ENCODE results near the gene MOB3C. TPM values are rescaled to one million over a fixed set of nuclear protein-coding genes. Genes with fewer than 3 reads are reported as not detected.

The MOB3C gene
- polyA plus RNA-seq, 1 of the 3 experiments (the other 2 are of a cell fraction), result 8.6 TPM

GRCh38 chr1:46558141-46558963 lies 58.3 kb downstream of the MOB3C start:
- CTCF ChIA-PET, result interaction anchor here (1.0 to 1.4 kb wide), 5 partner anchors 10 to 113 kb away, joined by 3 to 9 read pairs (median 4); no protein-coding TSS in a partner anchor
- no peaks in the 10 kb centered on the region for H3K27me3 ChIP-seq (ENCODE audit: insufficient read depth)

More at GRCh38 chr1:46558141-46558963, 58.3 kb downstream of the MOB3C start:
- Histone ChIP-seq H3K79me2 (ENCODE audit: insufficient read depth) (no peaks in the 10 kb centered on the region), H3K36me3 (replicated peaks in 1 of 2; ENCODE audit: control insufficient read depth in 1 of 2, insufficient read depth in 2 of 2, low read length in 1 of 2) (peaks cover 0 to 6% of the 10 kb centered on the region in 2 experiments), H2AFZ (ENCODE audit: low read depth) (no peak overlapping the region), H4K20me1 (ENCODE audit: insufficient read depth) (no peaks in the 10 kb centered on the region), H3K9ac (no peak overlapping the region), H3K4me2 (no peak overlapping the region), H3K27ac (ENCODE audit: low read depth in 2 of 2, low read length in 1 of 2) (no peak overlapping the region), H3K9me3 (no peaks in the 10 kb centered on the region), H3K9me2 (no peaks in the 10 kb centered on the region), H3K4me1 (ENCODE audit: control insufficient read depth in 1 of 2, insufficient read depth in 2 of 2, low read depth in 1 of 2, low read length in 1 of 2) (no peaks in the 10 kb centered on the region; a peak in 1 of 4 replicates), H3F3A (replicated peaks; ENCODE audit: insufficient read depth) (no peaks in the 10 kb centered on the region), H3K4me3 (ENCODE audit: low read depth in 2 of 2, low read length in 1 of 2) (no peak overlapping the region)
- TF ChIP-seq NRF1 (IDR thresholded peaks at IDR 0.05; ENCODE audit: low read depth, low read length), result no peak
- TF ChIP-seq JUND (IDR thresholded peaks at IDR 0.05), result no peak
- TF ChIP-seq RCOR1 (IDR thresholded peaks at IDR 0.05; ENCODE audit: low read length), result no peak
- TF ChIP-seq NFIC (IDR thresholded peaks at IDR 0.05; ENCODE audit: borderline replicate concordance), result no peak
- TF ChIP-seq MAX (IDR thresholded peaks at IDR 0.05; ENCODE audit: low read depth), result no peak
- TF ChIP-seq TEAD4 (IDR thresholded peaks at IDR 0.05; ENCODE audit: borderline replicate concordance, insufficient read depth), result no peak
- no peak for DNase-seq
- POLR2A ChIA-PET, result interaction anchor here (0.7 kb wide), 1 partner anchor 13 kb away, joined by 3 read pairs; no protein-coding TSS in a partner anchor
- WGBS (ENCODE audit: low lambda C conversion rate), result 85% methylated on average over 9 of the region's 20 CpGs

Other genes with a start within 250 kb of the MOB3C start
- 1.2 TPM in 2 replicates for gene FAAH, start 222.5 kb downstream of the MOB3C start, polyA plus RNA-seq (2012; rRNA removed)
- gene DMBX1, start 127.0 kb downstream of the MOB3C start, polyA plus RNA-seq (2012; rRNA removed), result not detected in 2 replicates
- not detected in 2 replicates for gene KNCN, start 65.2 kb downstream of the MOB3C start, polyA plus RNA-seq (2012; rRNA removed)
- 28.2 and 29.6 TPM in 2 replicates for gene MKNK1, start 12.5 kb downstream of the MOB3C start, polyA plus RNA-seq (2012; rRNA removed)
- gene ATPAF1, start 51.6 kb upstream of the MOB3C start, polyA plus RNA-seq (2012; rRNA removed), result 39.9 and 51.0 TPM in 2 replicates
- gene TEX38, start 55.0 kb upstream of the MOB3C start, polyA plus RNA-seq (2012; rRNA removed), result 0.07 and 0.24 TPM in 2 replicates
- gene EFCAB14, start 102.3 kb upstream of the MOB3C start, polyA plus RNA-seq (2012; rRNA removed), result 13.6 and 20.0 TPM in 2 replicates
- gene CYP4B1, start 182.2 kb upstream of the MOB3C start, polyA plus RNA-seq (2012; rRNA removed), result not detected in 2 replicates